PC-3 (cell line): ENCODE results near the gene ANKRD50.

Experiments used
- EZH2phosphoT487 ChIP-seq: fragments of 300-600 bp; sonication (generic); IDR thresholded peaks from 2 replicates; pipeline ENCODE4 v1.6.1; 2018; ENCODE audit warnings: mild to moderate bottlenecking, antibody characterized with exemption, low read length, borderline replicate concordance
- TF ChIP-seq, protein P1 (sequence below): fragments of 300-600 bp; sonication (generic); conservative IDR thresholded peaks from 2 replicates; pipeline ENCODE4 v1.5.1; 2017; ENCODE audit warnings: antibody characterized with exemption, low read depth, mild to moderate bottlenecking, low read length

GRCh38 chr4:124743711-124744110 is 31.2 kb upstream of the ANKRD50 start:
- TF ChIP-seq, protein P1, sequence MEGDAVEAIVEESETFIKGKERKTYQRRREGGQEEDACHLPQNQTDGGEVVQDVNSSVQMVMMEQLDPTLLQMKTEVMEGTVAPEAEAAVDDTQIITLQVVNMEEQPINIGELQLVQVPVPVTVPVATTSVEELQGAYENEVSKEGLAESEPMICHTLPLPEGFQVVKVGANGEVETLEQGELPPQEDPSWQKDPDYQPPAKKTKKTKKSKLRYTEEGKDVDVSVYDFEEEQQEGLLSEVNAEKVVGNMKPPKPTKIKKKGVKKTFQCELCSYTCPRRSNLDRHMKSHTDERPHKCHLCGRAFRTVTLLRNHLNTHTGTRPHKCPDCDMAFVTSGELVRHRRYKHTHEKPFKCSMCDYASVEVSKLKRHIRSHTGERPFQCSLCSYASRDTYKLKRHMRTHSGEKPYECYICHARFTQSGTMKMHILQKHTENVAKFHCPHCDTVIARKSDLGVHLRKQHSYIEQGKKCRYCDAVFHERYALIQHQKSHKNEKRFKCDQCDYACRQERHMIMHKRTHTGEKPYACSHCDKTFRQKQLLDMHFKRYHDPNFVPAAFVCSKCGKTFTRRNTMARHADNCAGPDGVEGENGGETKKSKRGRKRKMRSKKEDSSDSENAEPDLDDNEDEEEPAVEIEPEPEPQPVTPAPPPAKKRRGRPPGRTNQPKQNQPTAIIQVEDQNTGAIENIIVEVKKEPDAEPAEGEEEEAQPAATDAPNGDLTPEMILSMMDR, result no peak
- no peak for TF ChIP-seq EZH2phosphoT487
